IPS-15b (cell line): ENCODE data around the gene SH3RF3.

Source experiments
- H3K27me3 ChIP-seq: one replicate; pipeline ENCODE4 v1.6.1; 2013; ENCODE audit warnings: low read length; ENCODE audit not compliant: control insufficient read depth, insufficient read depth
- H3K36me3 ChIP-seq: one replicate; pipeline ENCODE4 v1.6.1; 2013; ENCODE audit warnings: low read length; ENCODE audit not compliant: control insufficient read depth, insufficient read depth
- H3K4me1 ChIP-seq: one replicate; pipeline ENCODE4 v1.6.1; 2013; ENCODE audit warnings: mild to moderate bottlenecking, low read length; ENCODE audit not compliant: control insufficient read depth, insufficient read depth
- H3K4me3 ChIP-seq: one replicate; pipeline ENCODE4 v1.5.1; 2013; ENCODE audit warnings: low read depth, low read length
- H3K9ac ChIP-seq: one replicate; pipeline ENCODE4 v1.6.1; 2013; ENCODE audit warnings: low read depth, mild to moderate bottlenecking, low read length
- H3K9me3 ChIP-seq: one replicate; pipeline ENCODE4 v1.6.1; 2013; ENCODE audit warnings: mild to moderate bottlenecking, low read length; ENCODE audit not compliant: control insufficient read depth, insufficient read depth

The SH3RF3 gene

GRCh38 chr2:109364217-109364616 is 235.2 kb downstream of the SH3RF3 start:
- H3K9ac ChIP-seq, result no peak overlapping the region
- H3K27me3 ChIP-seq, result no peaks in the 10 kb centered on the region
- no peaks in the 10 kb centered on the region for H3K9me3 ChIP-seq
- H3K36me3 ChIP-seq, result no peaks in the 10 kb centered on the region
- no peaks in the 10 kb centered on the region for H3K4me1 ChIP-seq
- no peak overlapping the region for H3K4me3 ChIP-seq

- Histone ChIP-seq H3K9ac (no peak overlapping the region), H3K36me3 (no peaks in the 10 kb centered on the region), H3K9me3 (no peaks in the 10 kb centered on the region), H3K27me3 (no peaks in the 10 kb centered on the region), H3K4me3 (no peak overlapping the region), H3K4me1 (no peaks in the 10 kb centered on the region)
Measured at GRCh38 chr2:109365131-109365530, 236.1 kb downstream of the SH3RF3 start.

GRCh38 chr2:109367683-109368082 is 238.7 kb downstream of the SH3RF3 start:
- no peak overlapping the region for H3K4me3 ChIP-seq
- no peaks in the 10 kb centered on the region for H3K36me3 ChIP-seq
- no peaks in the 10 kb centered on the region for H3K27me3 ChIP-seq
- no peaks in the 10 kb centered on the region for H3K9me3 ChIP-seq
- no peak overlapping the region for H3K9ac ChIP-seq
- H3K4me1 ChIP-seq, result no peaks in the 10 kb centered on the region

- Histone ChIP-seq H3K27me3 (no peaks in the 10 kb centered on the region), H3K4me3 (no peak overlapping the region), H3K36me3 (no peaks in the 10 kb centered on the region), H3K9ac (no peak overlapping the region), H3K9me3 (no peaks in the 10 kb centered on the region), H3K4me1 (no peaks in the 10 kb centered on the region)
Measured at GRCh38 chr2:109368798-109369197, 239.8 kb downstream of the SH3RF3 start.

- Histone ChIP-seq H3K4me1 (no peaks in the 10 kb centered on the region), H3K4me3 (no peak overlapping the region), H3K9me3 (no peaks in the 10 kb centered on the region), H3K27me3 (no peaks in the 10 kb centered on the region), H3K9ac (no peak overlapping the region), H3K36me3 (no peaks in the 10 kb centered on the region)
Measured at GRCh38 chr2:109369671-109370191, 240.7 kb downstream of the SH3RF3 start.

GRCh38 chr2:109370399-109371035 is 241.5 kb downstream of the SH3RF3 start:
- H3K27me3 ChIP-seq, result no peaks in the 10 kb centered on the region
- H3K4me3 ChIP-seq, result no peak overlapping the region
- no peaks in the 10 kb centered on the region for H3K9me3 ChIP-seq
- H3K4me1 ChIP-seq, result no peaks in the 10 kb centered on the region
- H3K9ac ChIP-seq, result no peak overlapping the region
- H3K36me3 ChIP-seq, result no peaks in the 10 kb centered on the region

- no peak overlapping the region for H3K4me3 ChIP-seq
- no peaks in the 10 kb centered on the region for H3K9me3 ChIP-seq
- H3K27me3 ChIP-seq, result no peaks in the 10 kb centered on the region
- no peaks in the 10 kb centered on the region for H3K36me3 ChIP-seq
- no peak overlapping the region for H3K9ac ChIP-seq
- no peaks in the 10 kb centered on the region for H3K4me1 ChIP-seq
Measured at GRCh38 chr2:109371481-109372170, 242.6 kb downstream of the SH3RF3 start.

- no peaks in the 10 kb centered on the region for H3K36me3 ChIP-seq
- H3K27me3 ChIP-seq, result no peaks in the 10 kb centered on the region
Measured at GRCh38 chr2:109372171-109372568, 243.2 kb downstream of the SH3RF3 start.

GRCh38 chr2:109372614-109373013 is 243.6 kb downstream of the SH3RF3 start:
- H3K4me3 ChIP-seq, result no peak overlapping the region
- no peaks in the 10 kb centered on the region for H3K4me1 ChIP-seq
- H3K27me3 ChIP-seq, result no peaks in the 10 kb centered on the region
- no peak overlapping the region for H3K9ac ChIP-seq
- H3K9me3 ChIP-seq, result no peaks in the 10 kb centered on the region
- no peaks in the 10 kb centered on the region for H3K36me3 ChIP-seq

More at GRCh38 chr2:109372171-109372568, 243.2 kb downstream of the SH3RF3 start:
- Histone ChIP-seq H3K4me1 (no peaks in the 10 kb centered on the region), H3K9ac (no peak overlapping the region), H3K4me3 (no peak overlapping the region), H3K9me3 (no peaks in the 10 kb centered on the region)

GRCh38 chr2:109373791-109374547 is 245.0 kb downstream of the SH3RF3 start:
- Histone ChIP-seq H3K4me1 (no peaks in the 10 kb centered on the region), H3K27me3 (no peaks in the 10 kb centered on the region), H3K36me3 (no peaks in the 10 kb centered on the region), H3K9me3 (no peaks in the 10 kb centered on the region), H3K4me3 (no peak overlapping the region), H3K9ac (no peak overlapping the region)

- no peaks in the 10 kb centered on the region for H3K27me3 ChIP-seq
Measured at GRCh38 chr2:109374548-109375130, 245.6 kb downstream of the SH3RF3 start.

More at GRCh38 chr2:109374548-109375130, 245.6 kb downstream of the SH3RF3 start:
- no peak overlapping the region for H3K4me3 ChIP-seq
- no peaks in the 10 kb centered on the region for H3K36me3 ChIP-seq
- H3K9ac ChIP-seq, result no peak overlapping the region
- H3K9me3 ChIP-seq, result no peaks in the 10 kb centered on the region
- no peaks in the 10 kb centered on the region for H3K4me1 ChIP-seq
